OCI-LY1 (cell line): ENCODE results near the gene TMEM45B.
"Not testable (repeated sequence)": the region's sequence is repeated elsewhere in the genome, so short reads cannot be mapped to it uniquely, and the experiment has no call there.

Source experiments
- H2AFZ ChIP-seq: fragments of 200-600 bp; sonication (generic), shearing (Covaris generic); 2 replicates; pipeline ENCODE4 v1.6.0; 2014; ENCODE audit warnings: antibody characterized with exemption, mild to moderate bottlenecking, low read length
- H3F3A ChIP-seq: fragments of 200-600 bp; sonication (generic), shearing (Covaris generic); 2 replicates; pipeline ENCODE4 v1.6.0; 2014; ENCODE audit warnings: mild to moderate bottlenecking, antibody characterized with exemption, low read length, moderate library complexity; ENCODE audit not compliant: insufficient read depth
- H3K27ac ChIP-seq: fragments of 200-600 bp; sonication (generic); 2 replicates; pipeline ENCODE4 v1.5.1; 2014; ENCODE audit warnings: low read length, mixed run types, mild to moderate bottlenecking, low read depth; ENCODE audit not compliant: poor library complexity, severe bottlenecking
- H3K27me3 ChIP-seq: fragments of 200-600 bp; sonication (generic); 2 replicates; pipeline ENCODE4 v1.6.0; 2014; ENCODE audit warnings: antibody characterized with exemption, mild to moderate bottlenecking, low read length, moderate library complexity; ENCODE audit not compliant: insufficient read depth
- H3K36me3 ChIP-seq: fragments of 200-600 bp; sonication (generic); 2 replicates; pipeline ENCODE4 v1.6.1; 2014; ENCODE audit warnings: mild to moderate bottlenecking, antibody characterized with exemption, low read length, moderate library complexity, mixed read lengths; ENCODE audit not compliant: insufficient read depth
- H3K4me1 ChIP-seq: fragments of 200-600 bp; sonication (generic); 2 replicates; pipeline ENCODE4 v1.5.1; 2014; ENCODE audit warnings: mild to moderate bottlenecking, low read length, moderate library complexity; ENCODE audit not compliant: insufficient read depth, severe bottlenecking
- H3K4me2 ChIP-seq: fragments of 200-600 bp; sonication (generic), shearing (Covaris generic); 2 replicates; pipeline ENCODE4 v1.6.1; 2014; ENCODE audit warnings: low read length
- H3K4me3 ChIP-seq: fragments of 200-600 bp; sonication (generic); 2 replicates; pipeline ENCODE4 v1.5.1; 2014; ENCODE audit warnings: low read length, low read depth, mild to moderate bottlenecking, mixed read lengths; ENCODE audit not compliant: poor library complexity, severe bottlenecking
- H3K79me2 ChIP-seq: fragments of 200-600 bp; shearing (Covaris generic); 2 replicates; pipeline ENCODE4 v1.6.1; 2016; ENCODE audit warnings: mixed run types, low read length, mixed read lengths; ENCODE audit not compliant: insufficient read depth
- H3K9ac ChIP-seq: fragments of 200-600 bp; sonication (generic), shearing (Covaris generic); 2 replicates; pipeline ENCODE4 v1.6.1; 2014; ENCODE audit warnings: mild to moderate bottlenecking, low read length, mixed read lengths
- H3K9me2 ChIP-seq: fragments of 200-600 bp; sonication (generic), shearing (Covaris generic); 2 replicates; pipeline ENCODE4 v1.6.1; 2014; ENCODE audit warnings: low read depth, mild to moderate bottlenecking, low read length, mixed read lengths
- H3K9me3 ChIP-seq: fragments of 200-600 bp; shearing (Covaris generic); 2 replicates; pipeline ENCODE4 v1.6.1; 2014; ENCODE audit warnings: low read length, mixed read lengths
- H4K20me1 ChIP-seq: fragments of 200-600 bp; sonication (generic), shearing (Covaris generic); 2 replicates; pipeline ENCODE4 v1.6.0; 2016; ENCODE audit warnings: mild to moderate bottlenecking, low read length; ENCODE audit not compliant: insufficient read depth
- CTCF ChIP-seq: fragments of 200-600 bp; sonication (generic), shearing (Covaris generic); IDR thresholded peaks from 2 replicates; pipeline ENCODE4 v1.5.1; 2017; ENCODE audit warnings: mild to moderate bottlenecking, antibody characterized with exemption, low read length, moderate library complexity, mixed read lengths
- EZH2 ChIP-seq: fragments of 200-600 bp; sonication (generic), shearing (Covaris generic); IDR thresholded peaks from 2 replicates; pipeline ENCODE4 v1.8.0; 2017; ENCODE audit warnings: borderline replicate concordance, mixed run types, mild to moderate bottlenecking, antibody characterized with exemption, low read length, moderate library complexity, mixed read lengths

TMEM45B gene

GRCh38 chr11:129864811-129865210 lies 49.2 kb downstream of the TMEM45B start:
- no peaks in the 10 kb centered on the region for H3K9me2 ChIP-seq
- H3K27me3 ChIP-seq: no peaks in the 10 kb centered on the region
- no peaks in the 10 kb centered on the region for H3K9me3 ChIP-seq
- H4K20me1 ChIP-seq: no peaks in the 10 kb centered on the region
- no peak overlapping the region for H2AFZ ChIP-seq
- no peak overlapping the region for H3K4me3 ChIP-seq
- H3K4me2 ChIP-seq: no peak overlapping the region
- TF ChIP-seq EZH2: no peak
- no peak for TF ChIP-seq CTCF
- no peak overlapping the region for H3K9ac ChIP-seq
- no peak overlapping the region for H3K27ac ChIP-seq
- no peaks in the 10 kb centered on the region for H3K4me1 ChIP-seq
- H3F3A ChIP-seq: no peaks in the 10 kb centered on the region
- H3K36me3 ChIP-seq: peaks cover 61% of the 10 kb centered on the region
- H3K79me2 ChIP-seq: no peaks in the 10 kb centered on the region

- no peaks in the 10 kb centered on the region for H3K9me2 ChIP-seq
- H3K4me3 ChIP-seq: no peak overlapping the region
- H2AFZ ChIP-seq: no peak overlapping the region
- H3K79me2 ChIP-seq: no peaks in the 10 kb centered on the region
- H3K4me1 ChIP-seq: no peaks in the 10 kb centered on the region
- peaks cover 70% of the 10 kb centered on the region for H3K36me3 ChIP-seq
- H3K4me2 ChIP-seq: no peak overlapping the region
- no peaks in the 10 kb centered on the region for H4K20me1 ChIP-seq
- H3K27me3 ChIP-seq: no peaks in the 10 kb centered on the region
- H3K27ac ChIP-seq: no peak overlapping the region
- H3F3A ChIP-seq: no peaks in the 10 kb centered on the region
- TF ChIP-seq EZH2 (no peak), CTCF (no peak)
- H3K9ac ChIP-seq: no peak overlapping the region
- no peaks in the 10 kb centered on the region for H3K9me3 ChIP-seq
These were observed 50.1 kb downstream of the TMEM45B start for GRCh38 chr11:129865701-129866100.

GRCh38 chr11:129866311-129866710 lies 50.7 kb downstream of the TMEM45B start:
- H3K4me2 ChIP-seq: no peak overlapping the region
- no peaks in the 10 kb centered on the region for H3F3A ChIP-seq
- no peaks in the 10 kb centered on the region for H3K4me1 ChIP-seq

GRCh38 chr11:129868626-129869025 lies 53.0 kb downstream of the TMEM45B start:
- not testable (repeated sequence) for H3K4me3 ChIP-seq, H3K27ac ChIP-seq, H2AFZ ChIP-seq, H3K9me3 ChIP-seq, H3K9ac ChIP-seq, H3F3A ChIP-seq, H3K27me3 ChIP-seq, H3K4me2 ChIP-seq, H3K79me2 ChIP-seq, H4K20me1 ChIP-seq, H3K9me2 ChIP-seq, H3K4me1 ChIP-seq
- peaks cover 97% of the 10 kb centered on the region for H3K36me3 ChIP-seq

More at GRCh38 chr11:129866311-129866710, 50.7 kb downstream of the TMEM45B start:
- TF ChIP-seq EZH2 (no peak), CTCF (no peak)
- Histone ChIP-seq H3K9me2 (no peaks in the 10 kb centered on the region), H3K79me2 (no peaks in the 10 kb centered on the region), H3K9ac (no peak overlapping the region), H3K4me3 (no peak overlapping the region), H3K27me3 (no peaks in the 10 kb centered on the region), H3K36me3 (peaks cover 76% of the 10 kb centered on the region), H3K9me3 (no peaks in the 10 kb centered on the region), H4K20me1 (no peaks in the 10 kb centered on the region), H2AFZ (no peak overlapping the region), H3K27ac (no peak overlapping the region)
